ENCODE results near the gene SLC8A3. TPM values are rescaled to one million over a fixed set of nuclear protein-coding genes. Genes with fewer than 3 reads are reported as not detected.

SLC8A3 gene
- polyA plus RNA-seq, 6 donors from 2014 or later, result 0.24 TPM; not detected in 5

DNA sequence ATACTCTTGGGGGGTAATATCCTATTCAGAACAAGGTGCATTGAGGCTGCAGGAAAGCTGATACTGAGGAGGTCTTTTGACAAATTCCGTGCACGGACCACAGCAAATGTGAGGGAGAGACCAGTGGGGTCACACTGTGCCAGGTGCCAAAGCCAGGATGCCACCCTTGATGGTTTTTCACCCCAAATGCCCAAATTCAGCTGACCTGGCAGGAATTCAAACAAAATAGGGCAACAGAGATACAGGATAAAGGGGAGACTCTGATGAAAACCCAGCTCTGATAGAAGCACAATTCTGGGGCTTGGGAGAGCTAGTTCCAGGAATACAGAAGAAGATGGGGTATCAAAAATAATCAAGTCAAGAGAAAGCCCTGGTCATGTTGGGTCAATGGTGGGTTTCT is 55.3 kb downstream of the SLC8A3 start:
- no peaks in the 10 kb centered on the region for H3K4me1 Mint-ChIP-seq
- DNase-seq (no peak), ATAC-seq (ENCODE audit: low read depth in 2 of 2) (no peak)
- peaks cover 0 to under 1% (median 0%) of the 10 kb centered on the region in 7 donors for H3K9me3 Mint-ChIP-seq
- no peak overlapping the region for H3K4me3 Mint-ChIP-seq
- H3K27ac Mint-ChIP-seq, result no peak overlapping the region
- peaks cover 13 to 35% (median 17%) of the 10 kb centered on the region in 3 donors for H3K27me3 Mint-ChIP-seq
- no peaks in the 10 kb centered on the region for H3K36me3 Mint-ChIP-seq

DNA sequence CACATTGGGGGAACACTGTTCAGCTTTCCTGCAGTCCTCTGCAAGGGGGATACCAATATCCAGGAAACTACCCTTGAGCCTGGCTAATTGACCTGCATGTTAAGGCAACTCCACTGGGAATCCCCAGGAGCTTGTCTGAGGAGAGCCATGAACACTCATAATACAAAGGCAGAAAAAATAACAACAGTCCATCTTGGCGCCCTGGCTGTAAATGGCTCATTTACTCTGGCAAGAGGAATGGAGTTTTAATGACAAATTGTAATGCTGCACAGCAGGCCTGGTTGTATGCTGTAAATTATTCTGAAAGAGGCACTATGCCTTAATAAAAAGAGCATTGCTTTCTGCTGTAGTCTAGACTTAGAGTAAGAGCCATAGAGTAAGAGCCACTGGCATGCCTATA is 58.3 kb downstream of the SLC8A3 start:
- ATAC-seq (ENCODE audit: low read depth in 2 of 2) (no peak), DNase-seq (no peak)
- Mint-ChIP-seq H3K4me3 (no peak overlapping the region), H3K36me3 (no peaks in the 10 kb centered on the region), H3K4me1 (no peaks in the 10 kb centered on the region), H3K9me3 (peaks cover 0 to 6% (median 0%) of the 10 kb centered on the region in 7 donors), H3K27me3 (peaks cover 17 to 43% (median 18%) of the 10 kb centered on the region in 3 donors), H3K27ac (no peak overlapping the region)

DNA sequence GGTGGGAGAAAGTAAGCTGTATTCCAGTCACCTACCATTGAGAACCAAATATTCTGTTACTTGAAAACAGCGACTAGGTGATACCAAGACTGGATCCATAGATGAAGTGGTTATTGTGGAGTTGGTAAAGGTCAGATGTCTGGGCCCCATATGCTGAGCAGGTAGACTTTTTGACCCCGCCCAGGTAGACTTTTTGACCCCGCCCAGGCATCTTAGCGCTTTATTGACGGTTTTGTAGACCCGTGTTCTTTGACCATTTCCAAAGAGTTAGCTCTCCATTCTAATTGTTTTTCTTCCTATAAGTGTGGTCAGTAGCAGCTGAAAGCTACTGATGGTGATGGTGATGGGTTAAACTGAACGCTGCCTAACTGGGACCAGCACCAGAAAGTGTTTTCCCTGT is 61.6 kb downstream of the SLC8A3 start:
- Mint-ChIP-seq H3K4me1 (no peaks in the 10 kb centered on the region), H3K36me3 (no peaks in the 10 kb centered on the region), H3K27me3 (peaks cover 21 to 44% (median 25%) of the 10 kb centered on the region in 3 donors), H3K27ac (no peak overlapping the region), H3K9me3 (peaks cover 0 to 11% (median 0%) of the 10 kb centered on the region in 7 donors), H3K4me3 (no peak overlapping the region)
- DNase-seq (no peak), ATAC-seq (ENCODE audit: low read depth in 2 of 2) (no peak)

DNA sequence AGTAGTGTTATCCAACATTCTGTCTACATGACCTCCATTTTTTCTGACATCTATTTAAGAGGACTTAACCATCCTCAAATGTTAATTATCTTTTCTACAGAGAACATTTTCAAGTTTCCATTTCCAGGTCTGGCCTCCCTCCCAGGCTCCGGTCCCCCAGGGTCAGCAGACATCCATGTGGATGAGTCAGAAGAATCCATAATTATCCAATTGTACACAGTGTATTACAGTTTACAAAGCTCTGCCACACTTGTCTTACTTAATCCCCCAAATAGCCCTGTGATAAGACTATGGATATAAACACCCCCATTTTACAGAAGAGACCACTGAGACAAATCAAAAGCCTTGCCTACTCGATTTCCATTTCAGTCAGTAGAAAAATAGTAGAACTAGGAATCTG is 65.0 kb downstream of the SLC8A3 start:
- no peak for ATAC-seq (ENCODE audit: low read depth in 2 of 2)
- no peak for DNase-seq
- Mint-ChIP-seq H3K27me3 (peaks cover 8 to 20% (median 13%) of the 10 kb centered on the region in 3 donors), H3K4me3 (no peak overlapping the region), H3K9me3 (peaks cover 0 to 11% (median 0%) of the 10 kb centered on the region in 7 donors), H3K27ac (no peak overlapping the region), H3K4me1 (no peaks in the 10 kb centered on the region), H3K36me3 (no peaks in the 10 kb centered on the region)

DNA sequence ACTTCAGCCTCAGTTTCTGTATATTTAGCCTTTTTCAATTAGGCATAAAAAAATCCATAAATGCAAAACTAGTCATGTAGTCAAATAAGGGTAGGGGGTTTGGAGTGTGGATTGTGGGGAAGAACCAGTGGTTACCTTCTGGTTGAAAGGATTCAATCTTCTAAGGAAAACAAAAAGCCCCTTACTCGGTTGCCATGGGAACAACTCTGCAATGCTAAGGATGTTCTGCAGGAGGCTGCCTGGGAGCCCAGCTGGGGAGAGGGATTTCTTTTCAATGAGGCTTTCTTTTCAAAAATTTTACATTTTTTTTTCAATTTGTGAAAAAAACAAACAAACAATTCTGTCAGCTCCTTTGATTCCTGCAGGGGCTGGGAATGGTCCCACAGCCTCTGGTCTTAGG is 67.2 kb downstream of the SLC8A3 start:
- H3K4me1 Mint-ChIP-seq, result peaks cover 0 to 4% (median 0%) of the 10 kb centered on the region in 3 donors
- ATAC-seq (ENCODE audit: low read depth in 2 of 2) (no peak), DNase-seq (no peak)
- H3K4me3 Mint-ChIP-seq, result no peak overlapping the region
- no peaks in the 10 kb centered on the region for H3K36me3 Mint-ChIP-seq
- peaks cover 8 to 23% (median 21%) of the 10 kb centered on the region in 3 donors for H3K27me3 Mint-ChIP-seq
- H3K27ac Mint-ChIP-seq, result no peak overlapping the region
- peaks cover 0 to 7% (median 0%) of the 10 kb centered on the region in 7 donors for H3K9me3 Mint-ChIP-seq

DNA sequence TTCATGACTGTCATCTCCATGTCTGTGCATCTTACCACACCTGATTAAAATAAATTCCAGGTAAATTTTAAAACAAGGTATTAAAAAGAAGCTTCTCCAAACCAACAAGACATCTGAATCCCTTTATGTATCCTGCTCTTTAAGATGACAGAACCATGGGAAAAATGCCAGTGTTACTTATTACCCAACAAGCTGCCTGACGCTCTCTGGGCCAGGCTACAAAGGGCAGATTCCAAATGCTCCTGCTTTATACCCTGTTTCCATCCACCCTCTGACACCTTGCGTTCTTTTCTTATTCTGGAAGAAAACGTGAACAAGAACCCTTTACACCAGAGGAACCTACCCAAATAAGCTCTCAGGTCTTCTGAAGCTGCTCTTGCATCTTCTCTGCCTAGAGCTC is 70.7 kb downstream of the SLC8A3 start:
- Mint-ChIP-seq H3K9me3 (no peaks in the 10 kb centered on the region), H3K36me3 (no peaks in the 10 kb centered on the region), H3K27me3 (peaks cover 0 to 14% (median 13%) of the 10 kb centered on the region in 3 donors), H3K4me3 (peak overlapping the region in 1 of 8 donors; percentile 31), H3K4me1 (peaks cover 0 to 4% (median 0%) of the 10 kb centered on the region in 3 donors), H3K27ac (no peak overlapping the region)
- ATAC-seq (ENCODE audit: low read depth in 2 of 2) (no peak), DNase-seq (no peak)

DNA sequence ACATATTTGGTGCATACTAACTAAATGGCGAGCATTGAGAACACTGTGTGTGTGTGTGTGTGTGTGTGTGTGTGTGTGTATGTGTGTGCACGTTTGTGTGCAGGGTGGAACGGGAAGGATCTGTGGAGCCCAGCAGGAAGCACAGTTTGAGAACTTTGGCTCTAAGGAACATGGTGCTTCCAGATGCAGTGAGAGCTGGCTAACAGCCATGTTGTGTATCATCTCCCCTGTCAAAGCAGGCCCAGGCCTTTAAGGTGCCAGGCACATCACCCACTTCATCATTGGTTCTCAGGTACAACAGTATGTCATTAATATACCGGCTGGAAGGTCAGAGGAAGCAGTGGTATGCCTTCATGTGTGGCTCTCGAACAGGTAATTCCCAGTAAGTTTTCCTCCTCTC is 72.5 kb downstream of the SLC8A3 start:
- DNase-seq, result no peak
- H3K27me3 Mint-ChIP-seq, result peaks cover 9 to 32% (median 23%) of the 10 kb centered on the region in 3 donors
- peaks cover 0 to 2% (median 0%) of the 10 kb centered on the region in 7 donors for H3K9me3 Mint-ChIP-seq
- peaks cover 0 to 4% (median 0%) of the 10 kb centered on the region in 3 donors for H3K4me1 Mint-ChIP-seq
- ATAC-seq (ENCODE audit: low read depth in 2 of 2), result no peak
- H3K4me3 Mint-ChIP-seq, result no peak overlapping the region
- H3K27ac Mint-ChIP-seq, result no peak overlapping the region
- H3K36me3 Mint-ChIP-seq, result no peaks in the 10 kb centered on the region

DNA sequence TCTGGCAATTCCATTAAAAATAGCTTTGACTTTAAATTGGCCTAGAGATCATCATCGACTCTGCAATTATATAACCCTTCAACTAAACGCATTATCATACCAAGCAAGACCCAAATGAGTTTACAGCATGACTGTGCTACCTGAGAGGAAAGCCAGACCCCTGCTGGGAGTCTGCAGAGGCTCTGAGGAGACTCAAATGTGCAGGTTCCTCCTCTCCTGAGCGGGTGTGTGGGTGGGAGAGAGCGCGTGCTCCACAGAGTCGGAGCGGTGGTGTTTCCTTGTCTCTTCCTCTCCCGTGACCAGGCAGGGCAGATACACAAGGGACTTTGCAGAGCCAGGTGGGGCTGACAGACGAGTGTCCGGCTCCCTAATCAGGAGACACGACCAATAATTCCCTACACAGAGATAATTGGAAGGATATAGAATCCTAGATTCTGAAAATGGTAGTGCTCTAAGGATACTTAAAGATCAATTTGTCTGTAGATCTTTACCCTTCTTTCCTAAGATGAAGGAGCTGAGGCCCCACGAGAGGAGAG is 74.1 kb downstream of the SLC8A3 start:
- DNase-seq, result no peak
- Mint-ChIP-seq H3K4me1 (peaks cover 0 to 4% (median 0%) of the 10 kb centered on the region in 3 donors), H3K9me3 (peaks cover 0 to 2% (median 0%) of the 10 kb centered on the region in 7 donors), H3K4me3 (no peak overlapping the region), H3K36me3 (no peaks in the 10 kb centered on the region), H3K27me3 (peaks cover 9 to 33% (median 23%) of the 10 kb centered on the region in 3 donors), H3K27ac (no peak overlapping the region)
- ATAC-seq (ENCODE audit: low read depth in 2 of 2), result no peak

DNA sequence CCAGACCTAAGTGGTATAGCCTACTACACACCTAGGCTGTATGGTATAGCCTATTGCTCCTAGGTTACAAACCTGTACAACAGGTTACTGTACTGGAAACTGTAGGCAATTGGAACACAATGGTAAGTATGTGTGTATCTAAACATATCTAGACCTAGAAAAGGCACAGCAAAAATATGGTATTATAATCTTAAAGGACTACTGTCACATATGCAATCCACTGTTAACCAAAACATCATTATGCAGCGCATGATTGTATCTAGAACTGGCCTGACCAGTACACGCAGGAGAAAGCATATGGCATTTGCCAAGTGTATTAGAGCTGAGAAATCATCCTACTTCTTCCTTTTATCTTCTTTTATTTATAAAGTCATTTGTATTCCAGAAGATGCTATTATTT is 75.5 kb downstream of the SLC8A3 start:
- Mint-ChIP-seq H3K4me1 (peaks cover 0 to 4% (median 0%) of the 10 kb centered on the region in 3 donors), H3K4me3 (no peak overlapping the region), H3K27ac (no peak overlapping the region), H3K9me3 (peaks cover 0 to 2% (median 0%) of the 10 kb centered on the region in 7 donors), H3K36me3 (no peaks in the 10 kb centered on the region), H3K27me3 (peaks cover 9 to 27% (median 20%) of the 10 kb centered on the region in 3 donors)
- ATAC-seq (ENCODE audit: low read depth in 2 of 2) (no peak), DNase-seq (no peak)

DNA sequence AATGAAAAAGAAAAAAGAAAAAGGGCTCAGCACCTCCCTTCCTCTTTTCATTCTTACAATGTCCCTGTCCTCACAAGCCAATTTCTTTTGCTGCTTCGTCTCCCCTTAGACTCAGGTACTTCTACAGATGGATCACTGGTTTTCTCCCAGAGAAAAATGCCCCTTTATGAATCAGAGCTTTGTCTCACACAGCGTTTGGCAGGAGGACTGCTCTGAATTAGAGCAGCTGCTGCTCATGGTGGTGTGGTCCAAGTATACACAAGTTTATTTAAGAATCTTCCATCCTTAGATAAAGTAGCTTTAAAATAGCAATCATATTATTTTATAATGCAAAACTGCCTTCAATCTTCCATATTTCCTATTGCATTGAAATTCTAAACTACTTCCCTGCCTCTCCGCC is 80.3 kb downstream of the SLC8A3 start:
- Mint-ChIP-seq H3K36me3 (no peaks in the 10 kb centered on the region), H3K27me3 (peaks cover 9 to 19% (median 10%) of the 10 kb centered on the region in 3 donors), H3K4me3 (no peak overlapping the region), H3K4me1 (no peaks in the 10 kb centered on the region), H3K27ac (no peak overlapping the region), H3K9me3 (peaks cover 0 to 2% (median 0%) of the 10 kb centered on the region in 7 donors)
- ATAC-seq (ENCODE audit: low read depth in 2 of 2) (no peak), DNase-seq (no peak)

DNA sequence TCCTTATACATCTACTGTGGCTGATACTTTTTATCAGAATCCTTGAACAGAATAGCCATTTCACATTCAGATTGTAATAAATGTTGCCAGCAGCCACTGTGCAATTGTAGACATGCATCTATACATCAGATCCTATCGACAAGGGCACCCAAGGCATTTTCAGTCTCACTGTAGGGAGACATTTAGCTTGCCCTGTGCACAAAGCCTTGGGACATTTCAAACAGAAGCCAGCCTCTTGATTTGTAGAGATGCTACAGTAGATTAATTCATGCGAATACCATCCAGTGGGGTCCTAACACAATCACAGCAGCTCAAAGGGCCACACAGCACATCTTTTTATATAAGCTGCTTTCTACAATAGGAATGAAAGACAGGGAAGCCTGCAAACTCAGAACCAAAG is 81.4 kb downstream of the SLC8A3 start:
- DNase-seq (no peak), ATAC-seq (ENCODE audit: low read depth in 2 of 2) (no peak)
- peaks cover 0 to 2% (median 0%) of the 10 kb centered on the region in 7 donors for H3K9me3 Mint-ChIP-seq
- H3K4me3 Mint-ChIP-seq, result no peak overlapping the region
- no peaks in the 10 kb centered on the region for H3K36me3 Mint-ChIP-seq
- no peak overlapping the region for H3K27ac Mint-ChIP-seq
- H3K27me3 Mint-ChIP-seq, result peaks cover 5 to 11% (median 10%) of the 10 kb centered on the region in 3 donors
- H3K4me1 Mint-ChIP-seq, result no peaks in the 10 kb centered on the region

DNA sequence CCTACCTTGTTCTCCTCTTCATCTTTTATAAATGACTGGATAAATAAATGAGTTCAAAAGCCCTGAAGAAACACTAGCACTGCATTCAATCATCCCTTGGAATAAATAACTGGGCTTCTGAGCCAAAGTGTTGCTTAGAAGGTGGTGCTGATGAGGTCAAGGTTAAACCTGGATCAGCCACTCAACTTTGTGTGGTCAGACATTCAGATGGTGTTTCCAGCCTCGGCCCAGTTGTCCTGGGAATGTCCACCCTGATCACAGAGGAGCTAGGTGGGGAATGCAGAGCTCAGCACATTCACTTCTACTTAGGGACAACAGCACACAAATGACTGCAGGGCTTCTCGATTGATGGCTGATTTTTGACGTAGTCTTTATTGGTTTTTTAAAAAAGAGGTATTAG is 88.7 kb downstream of the SLC8A3 start:
- no peak for DNase-seq
- Mint-ChIP-seq H3K4me3 (no peak overlapping the region), H3K9me3 (no peaks in the 10 kb centered on the region), H3K36me3 (no peaks in the 10 kb centered on the region), H3K27ac (no peak overlapping the region), H3K4me1 (no peaks in the 10 kb centered on the region), H3K27me3 (peaks cover 23 to 32% (median 27%) of the 10 kb centered on the region in 3 donors)
- no peak for ATAC-seq (ENCODE audit: low read depth in 2 of 2)

DNA sequence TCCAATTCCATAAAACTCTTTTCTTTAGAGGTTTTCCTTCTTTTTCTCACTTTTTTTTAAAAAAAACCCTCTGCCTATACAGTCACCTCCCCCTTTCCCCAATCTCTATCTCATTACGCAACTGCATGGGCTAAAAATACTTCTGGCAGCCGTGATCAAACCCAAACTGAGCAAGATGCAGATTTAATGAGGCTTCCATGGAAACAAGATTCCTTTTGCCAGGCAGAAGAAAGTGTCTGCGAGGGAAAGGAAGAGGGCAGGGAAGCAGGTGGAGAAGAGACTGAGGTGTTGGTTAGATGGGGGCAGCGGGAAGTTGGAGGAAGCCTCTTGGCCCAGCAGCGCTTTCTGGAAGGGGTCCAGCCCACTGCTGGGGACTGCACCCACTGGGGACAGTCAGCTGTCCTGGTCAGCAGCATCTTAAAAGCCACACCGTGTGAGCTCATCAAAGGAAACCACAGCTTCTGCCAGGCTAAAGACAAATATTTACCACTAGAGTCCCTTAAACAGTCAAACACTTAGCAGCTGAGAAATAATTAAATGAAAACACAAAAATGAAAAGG is 90.4 kb downstream of the SLC8A3 start:
- H3K27ac Mint-ChIP-seq, result no peak overlapping the region
- H3K9me3 Mint-ChIP-seq, result no peaks in the 10 kb centered on the region
- no peaks in the 10 kb centered on the region for H3K36me3 Mint-ChIP-seq
- no peaks in the 10 kb centered on the region for H3K4me1 Mint-ChIP-seq
- no peak overlapping the region for H3K4me3 Mint-ChIP-seq
- no peak for ATAC-seq (ENCODE audit: low read depth in 2 of 2)
- H3K27me3 Mint-ChIP-seq, result peaks cover 23 to 32% (median 27%) of the 10 kb centered on the region in 3 donors
- no peak for DNase-seq

DNA sequence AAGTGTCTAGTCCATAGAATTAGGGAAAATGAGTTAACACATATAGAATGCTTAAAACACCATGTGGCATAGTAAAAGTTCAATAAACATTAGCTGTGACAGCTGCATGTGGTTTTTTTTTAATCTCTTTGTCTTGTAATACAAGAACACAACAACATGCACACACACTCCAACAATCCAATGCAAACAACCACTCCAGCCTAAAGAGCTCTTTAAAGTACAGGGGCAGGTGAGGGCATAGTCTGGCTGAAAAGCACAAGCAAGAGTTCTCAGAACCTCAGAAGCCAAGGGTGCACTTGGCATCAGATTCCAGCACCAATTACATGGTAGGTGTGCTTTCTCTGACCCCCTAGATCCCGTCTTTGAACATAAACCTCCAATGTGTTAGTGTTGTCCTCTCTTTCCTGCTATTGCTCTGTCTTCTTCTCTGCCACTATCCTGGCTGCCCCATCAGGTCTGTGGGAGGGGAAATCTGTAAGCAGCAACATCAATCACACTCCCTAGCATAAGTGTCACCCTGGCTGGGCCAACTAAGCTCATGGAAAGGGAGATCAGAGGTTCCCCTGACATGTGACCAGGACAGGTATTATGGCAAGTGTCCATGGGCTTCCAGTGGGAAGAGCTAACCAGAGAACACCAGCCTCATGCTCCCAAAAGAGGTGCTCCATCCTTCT is 91.0 kb downstream of the SLC8A3 start:
- Mint-ChIP-seq H3K27ac (no peak overlapping the region), H3K36me3 (no peaks in the 10 kb centered on the region), H3K4me3 (no peak overlapping the region), H3K27me3 (peaks cover 23 to 32% (median 30%) of the 10 kb centered on the region in 3 donors), H3K4me1 (no peaks in the 10 kb centered on the region), H3K9me3 (no peaks in the 10 kb centered on the region)
- DNase-seq, result no peak
- ATAC-seq (ENCODE audit: low read depth in 2 of 2), result no peak

All from naive B cell (primary cell).